Right lobe of liver (tissue), 6 donors: ENCODE measurements around the gene RADIL. TPM values are rescaled to one million over a fixed set of nuclear protein-coding genes. Genes with fewer than 3 reads are reported as not detected.

ENCODE experiments used
- ATAC-seq, 4 donors: fragments of 200-7000 bp; cut with Tn5 transposase; one replicate each; pipeline ENCODE4 v1.9.1; 2020; ENCODE audit warnings: mild to moderate bottlenecking in 4 of 4, moderate library complexity in 4 of 4
- DNase-seq, 3 donors: peaks; one replicate each; pipeline ENCODE4 v3.0.0-alpha.2; 2020
- H3K27ac ChIP-seq, 3 donors: fragments of 200-600 bp; one replicate each; pipeline ENCODE4 v1.8.0; 2022
- H3K27me3 ChIP-seq, 2 donors: fragments of 200-600 bp; one replicate each; pipeline ENCODE4 v1.8.0; 2022
- H3K36me3 ChIP-seq, 4 donors: fragments of 200-600 bp; sonication (generic) in 1 of 4; one replicate each; pipeline versions ENCODE4 v1.5.1 to v1.8.0; 2017 to 2022; ENCODE audit warnings: control low read depth in 1 of 4
- H3K4me1 ChIP-seq, 4 donors: fragments of 200-600 bp; sonication (generic) in 1 of 4; one replicate each; pipeline versions ENCODE4 v1.5.1 to v1.8.0; 2017 to 2022; ENCODE audit warnings: control low read depth in 1 of 4
- H3K4me3 ChIP-seq, 3 donors: fragments of 200-600 bp; one replicate each; pipeline ENCODE4 v1.8.0; 2022
- H3K9me3 ChIP-seq, 4 donors: fragments of 200-600 bp; sonication (generic) in 1 of 4; one replicate each; pipeline versions ENCODE4 v1.5.1 to v1.8.0; 2017 to 2022; ENCODE audit warnings: control low read depth in 1 of 4
- POLR2A ChIP-seq: fragments of 450-650 bp; IDR thresholded peaks from one replicate; pipeline ENCODE4 v1.6.1; 2017; ENCODE audit warnings: antibody characterized with exemption, mild to moderate bottlenecking
- WGBS: methylation state at CpG from one replicate; pipeline ENCODE4 v1.1.6; 2018; ENCODE audit warnings: low coverage, low lambda C conversion rate; ENCODE audit not compliant: insufficient coverage; ENCODE audit errors: missing lambda C conversion rate; 5-methylcytosine and 5-hydroxymethylcytosine counted together
- intact Hi-C, 2 donors: fragments of 100-400 bp; cut with DNase I; formaldehyde crosslinking; loops; one replicate each; pipeline versions ENCODE4 v1.11.2 to v1.14.1; 2022
- total RNA-seq, 6 experiments: library from RNA; depleted of rRNA in 2 of 6; stranded (reverse); fragments of >200 nt in 2 of 6; fragmentation: NEBNext Ultra II Directional in 3 of 6; extraction: Animal tissue kit (Norgen Biotek cat#: 25700) in 3 of 6; gene quantifications; one replicate each; pipeline versions ENCODE4 v1.1.0 to v1.2.4, GENCODE V29; 2016 to 2023
- TF ChIP-seq, protein P1 (sequence below), 4 donors: fragments of 200-600 bp in 3 of 4; fragments of 450-650 bp in 1 of 4; IDR thresholded peaks; one replicate each; pipeline versions ENCODE4 v1.5.1 to v1.8.0; 2016 to 2022; ENCODE audit warnings: antibody characterized with exemption in 4 of 4, mild to moderate bottlenecking in 2 of 4
- donor health status: DM: no; HTN: yes; CAD: no.
- donor health status: DM: no; HTN: no; CAD: no.
- donor health status: DM: no; HTN: no; CAD: no.
- donor health status: DM: no; HTN: yes; CAD: no.
- donor health status: DM: no; HTN: yes; CAD: no.

Gene RADIL
- total RNA-seq, 6 experiments from 2014 or later = 0.20 to 1.6 (median 0.34) TPM; not detected in 2

DNA sequence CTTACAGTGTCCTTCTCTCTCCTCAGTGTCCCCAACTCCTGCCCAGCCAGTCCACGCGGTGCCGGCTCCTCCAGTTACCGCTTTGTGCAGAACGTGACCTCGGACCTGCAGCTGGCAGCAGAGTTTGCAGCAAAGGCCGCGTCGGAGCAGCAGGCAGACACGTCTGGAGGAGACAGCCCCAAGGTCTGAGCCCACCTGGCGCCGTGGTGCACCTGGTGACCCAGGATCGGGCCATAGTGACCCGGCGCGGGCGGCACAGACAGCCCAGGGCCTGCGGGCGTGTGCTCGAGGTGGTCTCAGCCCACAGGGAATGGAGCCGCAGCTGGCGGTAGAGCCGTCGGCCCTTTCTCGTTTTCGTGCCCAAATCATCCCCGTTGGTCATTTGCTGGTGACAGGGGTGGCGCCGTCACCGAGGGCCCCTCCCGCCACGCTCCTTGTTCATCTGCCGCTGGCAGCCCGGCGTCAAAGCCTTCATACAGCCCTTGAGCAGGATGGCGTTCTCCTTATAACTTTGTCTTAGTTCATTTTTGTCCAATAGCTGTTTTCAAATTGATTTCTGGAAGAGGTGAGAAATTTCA, 129.0 kb downstream of the RADIL start:
- intact Hi-C loops = loop anchor here in 1 of 2 donors (5.0 to 10.0 kb wide), 2 partner anchors 72 to 140 kb away; partner anchors contain the start of gene FOXK1
- WGBS = 94% methylated on average over 3 of the region's 36 CpGs
- H3K27me3 ChIP-seq = no peaks in the 10 kb centered on the region
- H3K9me3 ChIP-seq = no peaks in the 10 kb centered on the region
- no peaks in the 10 kb centered on the region for H3K4me1 ChIP-seq
- no peak overlapping the region for H3K27ac ChIP-seq
- peaks cover 0 to 52% (median 12%) of the 10 kb centered on the region in 4 donors for H3K36me3 ChIP-seq
- ATAC-seq (no peak), DNase-seq (no peak)
- H3K4me3 ChIP-seq = no peak overlapping the region
- TF ChIP-seq, protein P1, sequence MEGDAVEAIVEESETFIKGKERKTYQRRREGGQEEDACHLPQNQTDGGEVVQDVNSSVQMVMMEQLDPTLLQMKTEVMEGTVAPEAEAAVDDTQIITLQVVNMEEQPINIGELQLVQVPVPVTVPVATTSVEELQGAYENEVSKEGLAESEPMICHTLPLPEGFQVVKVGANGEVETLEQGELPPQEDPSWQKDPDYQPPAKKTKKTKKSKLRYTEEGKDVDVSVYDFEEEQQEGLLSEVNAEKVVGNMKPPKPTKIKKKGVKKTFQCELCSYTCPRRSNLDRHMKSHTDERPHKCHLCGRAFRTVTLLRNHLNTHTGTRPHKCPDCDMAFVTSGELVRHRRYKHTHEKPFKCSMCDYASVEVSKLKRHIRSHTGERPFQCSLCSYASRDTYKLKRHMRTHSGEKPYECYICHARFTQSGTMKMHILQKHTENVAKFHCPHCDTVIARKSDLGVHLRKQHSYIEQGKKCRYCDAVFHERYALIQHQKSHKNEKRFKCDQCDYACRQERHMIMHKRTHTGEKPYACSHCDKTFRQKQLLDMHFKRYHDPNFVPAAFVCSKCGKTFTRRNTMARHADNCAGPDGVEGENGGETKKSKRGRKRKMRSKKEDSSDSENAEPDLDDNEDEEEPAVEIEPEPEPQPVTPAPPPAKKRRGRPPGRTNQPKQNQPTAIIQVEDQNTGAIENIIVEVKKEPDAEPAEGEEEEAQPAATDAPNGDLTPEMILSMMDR (IDR thresholded peaks at IDR 0.05) = no peak
- TF ChIP-seq POLR2A = no peak

DNA sequence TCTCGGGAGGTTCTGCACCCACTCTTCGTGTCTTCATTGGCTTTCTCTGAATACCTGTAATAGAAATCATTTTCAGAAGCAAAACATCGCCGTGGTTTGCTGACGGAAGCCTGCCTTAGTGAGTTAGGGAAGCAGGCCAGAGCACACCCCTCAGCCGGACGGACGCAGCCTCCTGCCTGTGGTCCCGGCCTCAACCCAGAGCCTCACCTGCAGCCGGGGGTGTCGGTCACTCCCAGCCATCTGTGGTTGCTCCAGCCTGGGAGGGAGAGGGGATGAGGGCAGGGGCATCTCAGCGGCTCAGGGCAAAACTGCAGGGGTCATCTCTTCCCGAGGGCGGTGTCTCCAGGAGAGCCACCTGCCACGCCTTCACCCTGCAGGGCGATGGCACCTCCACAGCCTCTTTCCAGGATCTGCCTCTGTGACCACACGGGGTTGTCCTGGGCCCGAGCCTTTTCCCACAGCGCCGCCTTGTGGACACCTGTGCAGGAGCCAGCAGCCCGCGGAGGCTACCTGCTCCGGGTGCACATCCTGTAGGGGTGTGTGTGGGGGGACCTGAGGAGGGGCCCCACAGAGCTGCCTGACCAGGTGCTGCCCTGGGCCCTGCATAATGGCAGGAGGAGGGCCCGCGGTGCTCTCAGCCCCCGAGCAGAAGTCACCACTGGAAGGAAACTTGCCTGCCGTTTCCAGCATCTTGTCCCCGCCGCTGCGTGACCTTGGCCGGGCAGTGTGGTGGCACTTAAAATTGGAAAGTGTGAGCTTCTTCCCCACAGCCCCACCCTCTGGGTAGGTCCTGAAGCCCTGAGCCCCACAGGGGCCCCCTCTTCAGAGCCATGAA, 129.7 kb downstream of the RADIL start:
- peak; percentile 84 to 88 (median 87) for DNase-seq
- Histone ChIP-seq H3K36me3 (peaks cover 0 to 46% (median 12%) of the 10 kb centered on the region in 4 donors), H3K27me3 (no peaks in the 10 kb centered on the region), H3K4me3 (no peak overlapping the region), H3K9me3 (no peaks in the 10 kb centered on the region), H3K27ac (no peak overlapping the region), H3K4me1 (no peaks in the 10 kb centered on the region)
- WGBS = 0% methylated on average over 6 of the region's 31 CpGs
- TF ChIP-seq, protein P1 (IDR thresholded peaks at IDR 0.05) = peak; percentile 86 to 93 (median 92)
- no peak for TF ChIP-seq POLR2A
- peak; percentile 91 to 97 (median 93) for ATAC-seq
- intact Hi-C loops = loop anchor here in 1 of 2 donors (5.0 to 10.0 kb wide), 2 partner anchors 72 to 139 kb away; partner anchors contain the start of gene FOXK1

DNA sequence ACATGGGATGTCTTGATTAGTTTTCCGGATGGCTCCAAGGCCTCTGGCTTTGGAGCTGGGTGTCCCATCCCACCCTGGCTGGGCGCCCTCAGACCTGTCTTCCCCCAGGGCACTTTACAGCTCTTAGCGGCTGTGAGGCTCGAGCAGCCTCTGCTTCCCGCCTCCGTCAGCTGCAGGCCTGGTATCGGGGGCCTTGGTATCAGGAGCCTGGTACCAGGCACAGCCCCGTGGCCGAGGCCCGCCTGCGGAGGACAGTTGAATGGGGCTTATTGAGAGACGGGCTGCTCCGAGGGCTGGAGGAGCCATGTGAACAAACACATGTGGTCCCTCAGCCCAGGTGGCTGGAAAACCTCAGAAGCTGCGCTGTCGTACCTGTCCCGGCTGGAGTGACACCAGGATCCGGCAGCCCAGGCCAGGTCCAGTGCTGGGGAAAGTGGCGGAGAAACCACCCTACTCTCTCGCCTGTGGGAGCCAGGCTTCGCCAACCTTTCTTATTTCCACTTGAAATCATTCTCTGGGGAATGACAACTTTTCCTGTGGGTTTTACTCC, 132.0 kb downstream of the RADIL start:
- WGBS = 93% methylated on average over 3 of the region's 20 CpGs
- intact Hi-C loops = loop anchor here in 1 of 2 donors (5.0 to 10.0 kb wide), 2 partner anchors 69 to 137 kb away; partner anchors contain the start of gene FOXK1
- ATAC-seq = no peak
- Histone ChIP-seq H3K27me3 (no peaks in the 10 kb centered on the region), H3K27ac (no peak overlapping the region), H3K4me1 (peaks cover 0 to 3% (median 1%) of the 10 kb centered on the region in 4 donors), H3K36me3 (peaks cover 0 to 23% (median 7%) of the 10 kb centered on the region in 4 donors), H3K9me3 (no peaks in the 10 kb centered on the region), H3K4me3 (no peak overlapping the region)
- DNase-seq = no peak
- TF ChIP-seq, protein P1 (IDR thresholded peaks at IDR 0.05) = no peak
- TF ChIP-seq POLR2A = no peak

DNA sequence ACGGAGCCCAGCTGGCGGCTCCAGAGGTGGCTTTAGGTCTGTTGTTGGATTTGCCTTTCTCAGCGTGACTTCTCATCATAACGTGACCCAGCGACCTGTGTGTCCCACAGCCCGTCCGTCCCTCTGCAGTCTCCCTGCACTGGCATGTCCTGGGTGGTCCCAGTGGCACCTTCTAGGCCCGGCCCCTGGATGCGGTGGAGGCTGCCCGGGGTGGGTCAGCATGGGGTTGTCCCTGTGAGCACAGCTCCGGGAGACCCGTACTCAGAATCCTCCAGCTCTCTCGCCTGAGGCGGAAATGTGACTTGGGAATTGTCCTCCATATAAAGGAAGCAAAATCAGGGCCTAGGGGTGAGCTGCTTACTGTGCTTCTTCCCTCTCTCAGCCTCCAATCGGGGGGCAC, 133.7 kb downstream of the RADIL start:
- 72% methylated on average over 2 of the region's 15 CpGs for WGBS

More for the DNA sequence above, 133.7 kb downstream of the RADIL start:
- TF ChIP-seq POLR2A = no peak
- TF ChIP-seq, protein P1 (IDR thresholded peaks at IDR 0.05) = no peak
- peaks cover 0 to 7% (median 3%) of the 10 kb centered on the region in 4 donors for H3K36me3 ChIP-seq
- ATAC-seq = no peak
- intact Hi-C loops = loop anchor here in 1 of 2 donors (5.0 to 10.0 kb wide), 2 partner anchors 67 to 135 kb away; partner anchors contain the start of gene FOXK1
- H3K4me3 ChIP-seq = no peak overlapping the region
- H3K27ac ChIP-seq = no peak overlapping the region
- H3K4me1 ChIP-seq = peaks cover 0 to 14% (median 7%) of the 10 kb centered on the region in 4 donors
- no peak for DNase-seq
- H3K27me3 ChIP-seq = no peaks in the 10 kb centered on the region
- H3K9me3 ChIP-seq = no peaks in the 10 kb centered on the region
